ENCODE data around the gene S100A14.
"Not testable (repeated sequence)": the region's sequence is repeated elsewhere in the genome, so short reads cannot be mapped to it uniquely, and the experiment has no call there.

Gene S100A14

GRCh38 chr1:153583976-153584375 is 32.1 kb downstream of the S100A14 start:
- DNase-seq, result no peak

- not testable (repeated sequence) for DNase-seq
Measured at GRCh38 chr1:153583514-153583913, 32.6 kb downstream of the S100A14 start.

DNA sequence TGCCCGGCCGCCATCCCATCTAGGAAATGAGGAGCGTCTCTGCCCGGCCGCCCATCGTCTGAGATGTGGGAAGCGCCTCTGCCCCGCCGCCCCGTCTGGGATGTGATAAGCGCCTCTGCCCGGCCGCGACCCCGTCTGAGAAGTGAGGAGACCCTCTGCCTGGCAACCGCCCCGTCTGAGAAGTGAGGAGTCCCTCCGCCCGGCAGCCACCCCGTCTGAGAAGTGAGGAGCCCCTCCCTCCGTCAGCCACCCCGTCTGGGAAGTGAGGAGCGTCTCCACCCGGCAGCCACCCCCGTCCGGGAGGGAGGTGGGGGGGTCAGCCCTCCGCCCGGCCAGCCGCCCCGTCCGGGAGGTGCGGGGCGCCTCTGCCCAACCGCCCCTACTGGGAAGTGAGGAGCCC is 33.3 kb downstream of the S100A14 start:
- not testable (repeated sequence) for DNase-seq

GRCh38 chr1:153578936-153579335 is 37.2 kb downstream of the S100A14 start:
- DNase-seq, result no peak

DNA sequence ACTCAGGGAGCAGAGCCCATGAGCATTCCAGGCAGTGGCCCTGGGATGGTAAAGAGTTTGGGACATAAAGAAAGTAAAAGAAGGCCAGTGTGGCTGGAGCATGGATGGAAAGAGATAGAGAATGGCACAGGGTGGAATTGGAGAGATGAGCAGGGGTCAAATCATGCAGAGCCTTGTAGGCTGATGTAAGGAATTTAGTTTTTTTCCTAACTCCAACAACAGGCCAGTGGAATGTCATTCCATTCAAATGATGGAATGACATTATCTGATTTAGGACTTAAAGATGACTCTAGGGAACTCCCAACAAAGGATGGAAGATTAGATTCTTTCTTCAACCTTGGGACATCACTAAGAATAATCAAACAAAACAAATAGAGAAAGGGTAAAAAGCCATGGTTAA is 37.6 kb downstream of the S100A14 start:
- no peak for DNase-seq

DNA sequence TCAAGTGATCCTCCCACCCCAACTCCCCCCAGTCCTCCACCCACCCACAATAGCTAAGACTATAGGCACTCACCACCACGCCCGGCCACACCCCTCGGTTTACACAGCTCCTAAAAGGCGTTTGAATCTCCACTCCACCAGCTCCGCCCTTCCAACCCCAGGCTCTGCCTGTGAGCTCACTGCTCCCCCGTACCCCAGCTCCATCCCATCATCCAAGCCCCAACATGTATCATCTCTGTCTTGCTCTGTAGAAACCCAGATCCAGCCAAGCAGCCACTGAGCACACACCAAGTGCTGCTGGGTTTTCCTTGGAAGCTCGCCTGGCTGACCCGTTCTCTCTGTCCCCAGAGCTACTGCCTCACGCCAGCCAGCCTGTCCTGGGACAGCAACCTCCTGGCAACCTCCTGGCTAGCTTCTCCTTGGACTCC is 38.5 kb downstream of the S100A14 start:
- no peak for DNase-seq

- no peak for DNase-seq
Measured at GRCh38 chr1:153577138-153577537, 39.0 kb downstream of the S100A14 start.

GRCh38 chr1:153575497-153575896 is 40.6 kb downstream of the S100A14 start:
- not testable (repeated sequence) for DNase-seq

- DNase-seq, result not testable (repeated sequence)
Measured at GRCh38 chr1:153575081-153575491, 41.0 kb downstream of the S100A14 start.

- DNase-seq, result no peak
Measured at GRCh38 chr1:153573351-153573750, 42.8 kb downstream of the S100A14 start.

DNA sequence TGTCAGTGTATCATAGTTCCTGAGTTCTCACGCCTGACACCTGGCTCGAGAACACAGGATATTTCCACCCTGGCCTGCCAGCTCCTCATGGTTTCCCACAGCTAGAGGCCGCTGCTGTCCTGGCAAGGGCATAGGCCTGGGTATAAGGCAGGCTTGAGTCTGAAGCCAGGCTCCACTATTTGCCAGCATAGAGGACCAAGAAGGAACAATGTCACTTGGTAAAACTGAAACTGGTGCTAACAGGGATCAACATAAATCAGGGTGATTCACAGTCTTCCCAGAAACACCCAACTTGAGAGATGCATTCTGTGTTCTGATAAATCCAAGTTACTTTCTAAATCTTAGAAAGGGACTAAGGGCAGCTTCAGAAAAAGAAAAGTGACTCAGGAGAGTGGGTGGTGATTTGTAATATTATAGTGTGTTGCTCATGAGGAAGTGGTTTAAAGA is 43.5 kb downstream of the S100A14 start:
- peak; percentile 78 for DNase-seq

- DNase-seq, result no peak
Measured at GRCh38 chr1:153571706-153572105, 44.4 kb downstream of the S100A14 start.

GRCh38 chr1:153570874-153571273 is 45.3 kb downstream of the S100A14 start:
- no peak for DNase-seq

DNA sequence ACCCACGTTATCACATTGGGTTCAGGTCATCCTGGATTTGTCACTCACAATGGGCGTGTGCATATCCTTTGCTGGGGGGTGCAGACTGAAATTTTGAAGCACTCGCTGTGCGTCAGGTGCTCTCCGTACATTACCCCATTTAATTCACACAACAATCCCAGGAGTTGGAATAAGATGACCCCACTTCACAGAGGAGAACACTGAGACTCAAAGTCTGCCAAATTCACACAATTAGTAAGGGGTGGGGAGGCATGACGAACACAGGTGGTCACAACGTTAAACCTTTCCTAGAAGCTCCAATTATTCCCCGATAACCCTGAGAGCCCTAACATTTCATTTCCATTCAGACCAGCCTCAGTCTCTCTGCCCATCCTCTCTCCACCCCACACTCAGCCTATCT is 46.7 kb downstream of the S100A14 start:
- DNase-seq, result no peak

- peak; percentile 89 for DNase-seq
Measured at GRCh38 chr1:153568367-153569099, 47.6 kb downstream of the S100A14 start.

DNA sequence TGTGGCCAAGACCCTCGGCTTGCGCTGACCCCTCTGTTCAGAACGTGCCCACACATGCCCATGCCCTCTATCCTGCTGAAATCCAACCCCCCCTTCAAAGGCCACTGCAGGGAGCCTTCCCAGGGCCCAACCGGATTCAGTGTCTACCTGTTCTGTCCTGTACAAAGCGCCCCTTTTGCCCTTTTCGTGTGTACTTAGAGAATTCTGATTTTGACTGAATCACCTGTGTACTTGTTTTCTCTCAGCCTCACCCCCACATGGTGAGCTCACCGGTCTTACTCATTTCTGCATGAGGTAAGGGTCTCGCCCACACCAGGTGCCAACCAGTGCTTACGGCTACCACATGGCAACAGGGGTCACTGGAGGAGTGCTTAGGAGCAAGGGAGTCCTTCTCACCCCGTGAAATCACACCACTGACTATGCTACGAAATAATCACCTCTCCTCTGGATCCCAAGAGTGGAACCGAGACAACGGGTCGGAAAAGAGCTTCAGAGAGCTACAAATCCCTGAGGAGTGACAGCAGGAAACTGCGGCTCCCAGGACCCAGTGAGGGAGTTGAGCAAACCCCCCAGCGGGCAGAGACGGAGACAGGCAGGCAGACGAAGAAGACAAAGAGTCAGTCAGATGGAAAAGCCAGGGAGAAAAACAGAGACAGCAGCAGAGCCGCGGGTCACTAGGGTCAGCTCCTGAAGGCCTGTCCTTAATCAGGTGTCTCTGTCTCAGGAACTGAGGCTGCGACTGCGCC is 48.3 kb downstream of the S100A14 start:
- peak; percentile 54 for DNase-seq

- peak; percentile 95 for DNase-seq
Measured at GRCh38 chr1:153566414-153567371, 49.4 kb downstream of the S100A14 start.

DNA sequence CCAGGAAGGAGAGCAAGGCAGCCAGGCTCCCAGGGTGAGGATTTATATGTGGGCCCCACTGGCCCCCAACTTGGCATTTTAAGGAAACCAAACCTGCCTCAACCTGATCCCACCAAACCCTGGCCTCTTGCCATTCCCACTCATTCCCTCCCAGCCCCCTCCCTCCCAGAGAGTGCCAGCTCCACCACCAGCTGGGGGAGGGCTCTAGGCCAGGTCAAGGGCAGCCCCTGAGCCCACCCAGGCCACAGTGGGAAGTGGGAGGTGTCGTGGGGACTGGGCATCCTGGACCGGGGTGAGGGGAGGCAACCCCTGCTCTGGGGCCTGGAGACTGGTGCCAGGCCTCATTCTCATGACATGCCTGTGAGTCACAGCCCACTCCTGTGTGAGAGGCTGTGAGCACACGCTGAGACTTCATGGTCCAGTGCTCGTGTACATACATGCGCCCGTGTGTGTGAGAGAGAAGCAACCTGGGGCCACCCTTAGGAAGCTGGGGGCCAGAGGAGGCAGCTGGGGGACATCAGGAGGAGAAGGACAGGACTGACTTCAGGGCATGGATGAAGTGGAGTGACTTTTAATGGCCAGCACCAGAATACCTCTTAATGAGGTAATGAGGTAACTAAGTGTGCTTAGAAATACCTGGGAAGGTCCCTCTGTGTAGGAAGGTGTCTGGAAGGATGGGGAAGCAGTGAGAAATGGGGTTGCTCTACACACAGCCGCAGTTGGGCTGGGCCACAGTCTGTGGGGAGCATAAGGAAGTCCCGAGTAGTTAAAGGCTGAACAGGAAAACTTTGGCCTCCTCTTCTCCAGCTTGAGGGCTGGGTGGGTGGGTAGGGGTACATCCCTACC is 50.4 kb downstream of the S100A14 start, which contains the start of gene S100A2:
TSS of gene S100A2 (minus strand) at position 316 of the 846 bp plus-strand sequence. CDS start 1,967 bp downstream, outside the sequence.
- DNase-seq, result peak; percentile 45
